ENCODE data around the gene GAPT.
A peak's percentile ranks its signal among the peaks of the same experiment; 100 is the strongest.

The GAPT gene

DNA sequence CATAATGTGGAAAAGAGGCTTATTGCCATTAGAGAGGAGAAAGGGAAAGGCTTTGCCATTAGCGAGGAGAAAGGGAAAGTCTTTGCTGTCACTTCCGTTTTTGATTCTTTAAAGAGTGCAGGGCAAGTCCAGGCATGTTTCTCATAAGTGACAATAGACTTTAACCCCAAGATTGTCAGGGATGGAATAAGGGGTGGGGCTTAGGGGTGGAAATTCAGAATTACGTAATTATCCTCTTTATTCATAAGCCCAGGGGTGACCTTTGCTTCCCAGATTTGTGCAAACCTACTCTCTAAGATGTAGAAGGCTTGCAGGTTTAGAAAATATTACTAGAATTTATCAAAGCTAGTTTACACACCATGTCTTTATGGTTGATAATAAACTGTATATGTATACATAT, 29.1 kb upstream of the GAPT start:
- H3K4me1 ChIP-seq (ENCODE audit: control insufficient read depth in 1 of 2, insufficient read depth in 2 of 2, low read length in 2 of 2), result peaks cover 4 to 9% of the 10 kb centered on the region in 2 donors
- no peaks in the 10 kb centered on the region for H3K9me3 ChIP-seq (ENCODE audit: control insufficient read depth in 1 of 2, low read length in 2 of 2)
- H3K36me3 ChIP-seq (ENCODE audit: control insufficient read depth in 1 of 2, insufficient read depth in 2 of 2, low read length in 2 of 2), result peaks cover 2 to 3% of the 10 kb centered on the region in 2 donors
- peak overlapping the region; percentile 75 for H3K27ac ChIP-seq (ENCODE audit: low read length)
- no peaks in the 10 kb centered on the region for H3K27me3 ChIP-seq (ENCODE audit: low read depth, low read length)
- H3K4me3 ChIP-seq (ENCODE audit: low read depth in 1 of 2, low read length in 2 of 2), result no peak overlapping the region

DNA sequence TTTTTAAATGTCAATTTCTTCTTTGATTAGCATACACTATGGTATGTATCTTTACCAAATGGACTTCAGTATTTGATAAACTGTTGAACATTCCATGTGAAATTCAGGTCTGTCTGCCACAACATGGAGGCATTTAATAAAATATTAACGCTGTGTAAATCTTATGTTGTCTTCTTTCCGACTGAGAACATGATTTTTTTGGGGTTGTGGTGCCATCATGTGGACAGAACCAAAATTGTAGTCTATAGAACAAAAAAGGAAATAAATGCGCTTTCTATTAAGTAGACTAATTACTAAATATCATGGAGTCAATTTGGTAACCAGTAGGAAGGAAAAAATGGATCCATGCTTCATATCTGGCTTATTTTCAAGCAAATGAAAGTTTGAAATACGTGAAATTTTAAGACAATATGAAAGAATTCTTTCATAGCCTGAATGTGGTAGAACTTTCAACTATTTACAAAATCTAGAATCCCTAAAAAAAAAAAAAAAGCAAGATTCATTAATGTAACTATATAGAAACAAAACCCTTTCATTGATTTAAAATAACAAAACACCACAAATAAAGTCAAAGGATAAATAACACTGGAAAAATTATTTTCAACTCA, 28.5 kb upstream of the GAPT start:
- H3K36me3 ChIP-seq (ENCODE audit: control insufficient read depth in 1 of 2, insufficient read depth in 2 of 2, low read length in 2 of 2), result no peaks in the 10 kb centered on the region
- peak overlapping the region; percentile 75 for H3K27ac ChIP-seq (ENCODE audit: low read length)
- H3K4me3 ChIP-seq (ENCODE audit: low read depth in 1 of 2, low read length in 2 of 2), result no peak overlapping the region
- no peaks in the 10 kb centered on the region for H3K9me3 ChIP-seq (ENCODE audit: control insufficient read depth in 1 of 2, low read length in 2 of 2)
- H3K4me1 ChIP-seq (ENCODE audit: control insufficient read depth in 1 of 2, insufficient read depth in 2 of 2, low read length in 2 of 2), result peaks cover 1 to 9% of the 10 kb centered on the region in 2 donors
- H3K27me3 ChIP-seq (ENCODE audit: low read depth, low read length), result no peaks in the 10 kb centered on the region

DNA sequence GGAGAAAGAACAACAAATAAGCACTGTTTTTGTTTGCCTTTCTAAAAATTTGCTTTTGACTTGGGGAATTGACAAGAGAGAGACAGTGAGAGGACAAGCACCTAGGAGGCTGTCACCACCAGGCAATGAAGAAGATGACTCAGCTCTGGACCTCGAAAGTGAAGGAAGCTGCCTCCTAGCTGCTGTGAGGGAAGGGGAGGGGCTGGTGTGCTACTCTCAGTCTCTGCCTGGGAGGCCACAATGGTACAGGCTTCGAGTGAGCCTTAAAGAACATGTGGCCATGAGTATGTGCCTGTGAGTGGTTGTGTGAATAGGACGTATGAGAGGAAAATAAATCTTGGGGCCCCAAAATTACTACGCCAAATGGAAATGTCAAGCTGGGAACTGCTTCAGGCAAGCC, 24.3 kb upstream of the GAPT start:
- no peaks in the 10 kb centered on the region for H3K9me3 ChIP-seq (ENCODE audit: control insufficient read depth in 1 of 2, low read length in 2 of 2)
- no peak overlapping the region for H3K4me3 ChIP-seq (ENCODE audit: low read depth in 1 of 2, low read length in 2 of 2)
- H3K27me3 ChIP-seq (ENCODE audit: low read depth, low read length), result no peaks in the 10 kb centered on the region
- H3K27ac ChIP-seq (ENCODE audit: low read length), result no peak overlapping the region
- no peaks in the 10 kb centered on the region for H3K36me3 ChIP-seq (ENCODE audit: control insufficient read depth in 1 of 2, insufficient read depth in 2 of 2, low read length in 2 of 2)
- H3K4me1 ChIP-seq (ENCODE audit: control insufficient read depth in 1 of 2, insufficient read depth in 2 of 2, low read length in 2 of 2), result peaks cover 0 to 5% of the 10 kb centered on the region in 2 donors

DNA sequence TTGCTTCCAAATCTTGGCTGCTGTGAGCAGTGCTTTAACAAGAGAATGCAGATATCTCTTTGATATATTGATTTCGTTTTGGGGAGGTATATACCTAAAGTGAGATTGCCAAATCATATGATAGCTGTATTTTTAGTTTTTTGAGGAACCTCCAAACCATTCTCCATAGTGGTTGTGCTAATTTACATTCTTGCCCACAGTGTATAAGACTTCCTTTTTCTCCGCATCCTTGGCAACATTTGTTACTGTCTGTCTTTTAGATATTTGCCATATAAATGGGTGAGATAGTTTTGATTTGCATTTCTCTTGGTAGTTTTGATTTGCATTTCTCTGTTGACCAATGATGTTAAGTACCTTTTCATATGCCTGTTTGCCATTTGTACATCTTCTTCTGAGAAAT, 21.3 kb upstream of the GAPT start:
- H3K36me3 ChIP-seq (ENCODE audit: control insufficient read depth in 1 of 2, insufficient read depth in 2 of 2, low read length in 2 of 2), result no peaks in the 10 kb centered on the region
- H3K27ac ChIP-seq (ENCODE audit: low read length), result no peak overlapping the region
- no peaks in the 10 kb centered on the region for H3K9me3 ChIP-seq (ENCODE audit: control insufficient read depth in 1 of 2, low read length in 2 of 2)
- no peaks in the 10 kb centered on the region for H3K4me1 ChIP-seq (ENCODE audit: control insufficient read depth in 1 of 2, insufficient read depth in 2 of 2, low read length in 2 of 2)
- H3K4me3 ChIP-seq (ENCODE audit: low read depth in 1 of 2, low read length in 2 of 2), result no peak overlapping the region
- no peaks in the 10 kb centered on the region for H3K27me3 ChIP-seq (ENCODE audit: low read depth, low read length)

DNA sequence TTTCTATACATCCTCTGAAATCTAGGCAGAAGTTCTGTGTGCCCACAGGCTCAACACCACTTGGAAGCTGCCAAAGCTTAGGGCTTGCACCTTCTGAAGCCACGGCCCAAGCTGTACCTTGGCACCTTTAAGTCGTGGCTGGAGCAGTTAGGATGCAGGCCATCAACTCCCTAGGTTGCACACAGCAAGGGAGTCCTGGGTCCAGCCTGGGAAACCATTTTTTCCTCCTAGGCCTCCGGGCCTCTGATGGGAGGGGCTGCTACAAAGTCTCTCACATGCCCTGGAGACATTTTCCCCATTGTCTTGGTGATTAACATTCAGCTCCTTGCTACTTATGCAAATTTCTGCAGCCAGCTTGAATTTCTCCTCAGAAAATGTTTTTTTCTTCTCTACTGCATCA, 15.8 kb upstream of the GAPT start:
- Histone ChIP-seq H3K27me3 (ENCODE audit: low read depth, low read length) (no peaks in the 10 kb centered on the region), H3K27ac (ENCODE audit: low read length) (no peak overlapping the region), H3K4me3 (ENCODE audit: low read depth in 1 of 2, low read length in 2 of 2) (no peak overlapping the region), H3K4me1 (ENCODE audit: control insufficient read depth in 1 of 2, insufficient read depth in 2 of 2, low read length in 2 of 2) (no peaks in the 10 kb centered on the region), H3K36me3 (ENCODE audit: control insufficient read depth in 1 of 2, insufficient read depth in 2 of 2, low read length in 2 of 2) (no peaks in the 10 kb centered on the region), H3K9me3 (ENCODE audit: control insufficient read depth in 1 of 2, low read length in 2 of 2) (no peaks in the 10 kb centered on the region)

DNA sequence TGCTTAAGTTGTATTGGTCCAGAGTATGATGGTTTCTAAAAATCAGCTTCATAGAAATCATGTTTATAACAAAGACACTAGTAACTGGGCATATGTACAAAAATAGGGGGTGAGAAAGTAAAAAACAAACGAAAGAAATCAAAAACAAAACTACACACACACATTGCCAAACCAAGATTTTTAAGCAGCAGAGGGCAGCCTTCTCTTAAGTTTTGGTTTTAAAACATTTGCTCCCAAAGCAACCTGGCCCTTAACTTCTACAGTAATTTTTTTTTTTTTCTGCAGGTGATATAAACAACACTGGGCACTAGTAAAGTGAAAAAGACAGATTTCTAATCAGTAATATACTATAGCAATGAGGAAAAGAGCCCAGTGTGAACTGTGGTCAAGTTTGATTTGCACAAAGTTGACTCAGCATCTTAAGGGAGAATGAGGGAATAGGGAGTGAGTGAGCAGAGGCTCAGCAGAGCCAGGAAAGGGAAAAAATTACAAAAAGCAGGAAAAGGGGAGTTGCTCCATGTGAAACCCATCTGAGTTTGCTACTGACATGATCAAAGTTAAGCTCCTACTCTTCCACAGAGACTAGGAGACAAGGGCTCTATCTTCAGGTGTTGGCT, 13.4 kb upstream of the GAPT start:
- Histone ChIP-seq H3K4me1 (ENCODE audit: control insufficient read depth in 1 of 2, insufficient read depth in 2 of 2, low read length in 2 of 2) (no peaks in the 10 kb centered on the region), H3K27me3 (ENCODE audit: low read depth, low read length) (no peaks in the 10 kb centered on the region), H3K27ac (ENCODE audit: low read length) (no peak overlapping the region), H3K36me3 (ENCODE audit: control insufficient read depth in 1 of 2, insufficient read depth in 2 of 2, low read length in 2 of 2) (no peaks in the 10 kb centered on the region), H3K4me3 (ENCODE audit: low read depth in 1 of 2, low read length in 2 of 2) (no peak overlapping the region), H3K9me3 (ENCODE audit: control insufficient read depth in 1 of 2, low read length in 2 of 2) (no peaks in the 10 kb centered on the region)

DNA sequence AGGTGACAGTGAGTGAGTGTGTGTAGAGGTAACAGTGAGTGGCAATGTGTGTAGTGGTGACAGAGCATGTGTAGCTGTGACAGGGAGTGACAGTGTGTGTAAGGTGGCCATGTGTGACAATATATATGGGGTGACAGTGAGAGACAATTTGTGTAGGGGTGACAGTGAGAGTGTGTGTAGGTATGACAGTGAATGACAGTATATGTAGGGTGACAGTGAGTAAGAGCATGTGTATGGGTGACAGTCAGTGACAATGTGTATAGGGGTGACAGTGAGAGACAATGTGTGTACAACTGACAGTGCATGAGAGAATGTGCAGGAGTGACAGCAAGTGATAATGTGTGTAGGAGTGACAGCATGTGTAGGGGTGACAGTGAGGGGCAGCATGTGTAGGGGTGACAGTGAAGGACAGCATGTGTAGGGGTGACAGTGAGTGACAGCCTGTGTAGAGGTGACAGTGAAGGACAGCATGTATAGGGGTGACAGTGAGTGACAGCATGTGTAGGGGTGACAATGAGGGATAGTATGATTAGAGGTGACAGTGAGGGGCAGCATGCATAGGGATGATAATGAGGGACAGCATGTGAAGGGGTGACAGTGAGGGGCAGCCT, 10.1 kb upstream of the GAPT start:
- Histone ChIP-seq H3K27me3 (ENCODE audit: low read depth, low read length) (no peaks in the 10 kb centered on the region), H3K36me3 (ENCODE audit: control insufficient read depth in 1 of 2, insufficient read depth in 2 of 2, low read length in 2 of 2) (no peaks in the 10 kb centered on the region), H3K27ac (ENCODE audit: low read length) (no peak overlapping the region), H3K4me1 (ENCODE audit: control insufficient read depth in 1 of 2, insufficient read depth in 2 of 2, low read length in 2 of 2) (no peaks in the 10 kb centered on the region), H3K4me3 (ENCODE audit: low read depth in 1 of 2, low read length in 2 of 2) (no peak overlapping the region), H3K9me3 (ENCODE audit: control insufficient read depth in 1 of 2, low read length in 2 of 2) (no peaks in the 10 kb centered on the region)

DNA sequence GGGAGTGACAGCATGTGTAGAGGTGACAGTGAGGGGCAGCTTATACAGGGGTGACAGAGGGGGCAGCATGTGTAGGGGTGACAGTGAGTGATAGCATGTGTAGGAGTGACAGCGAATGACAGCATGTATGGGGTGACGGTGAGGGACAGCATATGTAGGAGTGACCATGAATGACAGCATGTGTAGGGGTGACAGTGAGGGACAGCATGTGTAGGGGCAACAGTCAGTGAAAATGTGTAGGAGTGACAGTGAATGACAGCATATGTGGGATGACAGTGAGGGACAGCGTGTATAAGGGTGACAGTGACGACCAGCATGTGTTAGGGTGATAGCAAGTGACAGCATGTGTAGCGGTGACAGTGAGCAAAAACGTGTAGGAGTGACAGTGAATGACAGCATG, 9.4 kb upstream of the GAPT start:
- H3K36me3 ChIP-seq (ENCODE audit: control insufficient read depth in 1 of 2, insufficient read depth in 2 of 2, low read length in 2 of 2), result no peaks in the 10 kb centered on the region
- H3K4me3 ChIP-seq (ENCODE audit: low read depth in 1 of 2, low read length in 2 of 2), result no peak overlapping the region
- no peaks in the 10 kb centered on the region for H3K4me1 ChIP-seq (ENCODE audit: control insufficient read depth in 1 of 2, insufficient read depth in 2 of 2, low read length in 2 of 2)
- H3K27me3 ChIP-seq (ENCODE audit: low read depth, low read length), result no peaks in the 10 kb centered on the region
- H3K9me3 ChIP-seq (ENCODE audit: control insufficient read depth in 1 of 2, low read length in 2 of 2), result no peaks in the 10 kb centered on the region
- H3K27ac ChIP-seq (ENCODE audit: low read length), result no peak overlapping the region

DNA sequence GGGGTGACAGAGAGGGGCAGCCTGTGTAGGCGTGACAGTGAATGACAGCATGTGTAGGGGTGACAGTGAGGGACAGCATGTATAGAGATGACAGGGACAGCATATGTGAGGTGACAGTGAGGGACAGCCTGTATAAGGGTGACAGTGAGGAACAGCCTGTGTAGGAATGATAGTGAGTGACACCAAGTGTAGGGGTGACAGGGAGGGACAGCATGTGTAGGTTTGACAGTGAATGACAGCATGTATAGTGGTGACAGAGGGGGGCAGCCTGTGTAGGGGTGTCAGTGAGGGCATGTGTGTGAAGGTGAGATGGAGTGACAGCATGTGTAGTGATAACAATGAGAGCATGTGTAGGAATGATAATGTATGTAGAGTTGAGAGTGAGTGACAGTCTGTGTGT, 8.7 kb upstream of the GAPT start:
- Histone ChIP-seq H3K36me3 (ENCODE audit: control insufficient read depth in 1 of 2, insufficient read depth in 2 of 2, low read length in 2 of 2) (no peaks in the 10 kb centered on the region), H3K4me3 (ENCODE audit: low read depth in 1 of 2, low read length in 2 of 2) (no peak overlapping the region), H3K9me3 (ENCODE audit: control insufficient read depth in 1 of 2, low read length in 2 of 2) (no peaks in the 10 kb centered on the region), H3K27me3 (ENCODE audit: low read depth, low read length) (no peaks in the 10 kb centered on the region), H3K4me1 (ENCODE audit: control insufficient read depth in 1 of 2, insufficient read depth in 2 of 2, low read length in 2 of 2) (no peaks in the 10 kb centered on the region), H3K27ac (ENCODE audit: low read length) (no peak overlapping the region)

DNA sequence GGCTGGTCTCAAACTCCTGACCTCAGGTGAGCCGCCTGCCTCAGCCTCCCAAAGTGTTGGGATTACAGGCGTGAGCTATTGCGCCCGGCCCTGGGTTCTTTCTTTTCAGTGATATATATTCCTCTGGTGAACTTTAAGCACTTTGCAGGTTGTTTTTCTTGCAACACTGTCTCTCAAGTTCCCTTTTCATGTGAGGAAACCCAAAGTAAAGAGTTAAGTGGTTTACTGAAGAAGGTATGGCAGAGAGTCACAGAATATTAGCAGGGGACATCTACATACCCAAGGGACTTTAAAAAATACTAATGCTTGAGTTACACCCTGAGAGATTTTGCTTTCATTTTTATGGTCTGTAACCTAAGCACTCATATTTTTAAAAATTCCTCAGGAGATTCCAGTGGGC, 6.7 kb upstream of the GAPT start:
- Histone ChIP-seq H3K36me3 (ENCODE audit: control insufficient read depth in 1 of 2, insufficient read depth in 2 of 2, low read length in 2 of 2) (no peaks in the 10 kb centered on the region), H3K27ac (ENCODE audit: low read length) (no peak overlapping the region), H3K4me3 (ENCODE audit: low read depth in 1 of 2, low read length in 2 of 2) (no peak overlapping the region), H3K27me3 (ENCODE audit: low read depth, low read length) (no peaks in the 10 kb centered on the region), H3K9me3 (ENCODE audit: control insufficient read depth in 1 of 2, low read length in 2 of 2) (no peaks in the 10 kb centered on the region), H3K4me1 (ENCODE audit: control insufficient read depth in 1 of 2, insufficient read depth in 2 of 2, low read length in 2 of 2) (no peaks in the 10 kb centered on the region)

DNA sequence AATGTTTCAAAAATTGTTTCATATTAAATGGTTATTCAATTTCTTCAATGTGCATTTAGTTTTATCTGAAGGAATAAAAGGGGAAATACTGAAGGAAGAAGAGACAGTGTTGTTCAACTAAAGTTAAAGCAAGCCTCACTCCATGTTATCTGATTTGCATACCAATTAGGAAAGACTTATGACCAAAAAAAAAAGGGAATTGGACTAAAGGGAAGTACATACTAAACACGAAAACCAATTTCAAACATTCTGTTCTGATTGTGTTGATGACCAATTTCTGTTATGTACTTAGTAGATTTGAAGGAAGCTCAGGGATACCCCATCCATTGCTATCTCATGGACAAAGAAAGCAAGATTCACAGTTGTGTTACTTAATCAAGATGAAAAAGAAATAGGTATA, 4.9 kb upstream of the GAPT start:
- Histone ChIP-seq H3K9me3 (ENCODE audit: control insufficient read depth in 1 of 2, low read length in 2 of 2) (no peaks in the 10 kb centered on the region), H3K36me3 (ENCODE audit: control insufficient read depth in 1 of 2, insufficient read depth in 2 of 2, low read length in 2 of 2) (no peaks in the 10 kb centered on the region), H3K27ac (ENCODE audit: low read length) (no peak overlapping the region), H3K4me3 (ENCODE audit: low read depth in 1 of 2, low read length in 2 of 2) (no peak overlapping the region), H3K27me3 (ENCODE audit: low read depth, low read length) (no peaks in the 10 kb centered on the region), H3K4me1 (ENCODE audit: control insufficient read depth in 1 of 2, insufficient read depth in 2 of 2, low read length in 2 of 2) (no peaks in the 10 kb centered on the region)

Data from muscle layer of duodenum (tissue), 2 donors.